B cell (primary cell): ENCODE data around the gene PIK3C2G. TPM values are rescaled to one million over a fixed set of nuclear protein-coding genes. Genes with fewer than 3 reads are reported as not detected.

Experiments
- ATAC-seq: fragments of 200-7000 bp; cut with Tn5 transposase; one replicate; pipeline ENCODE4 v1.10.0; 2021; ENCODE audit warnings: low read depth, mild to moderate bottlenecking, moderate number of reproducible peaks, moderate library complexity
- CTCF ChIA-PET: fragments of 350-600 bp; sonication (Branson Sonifier 250); formaldehyde crosslinking; loops from one replicate; lab custom pipeline; 2021; ENCODE audit warnings: antibody characterized with exemption, inconsistent platforms; lab: Charles Lee
- POLR2A ChIA-PET: fragments of 350-600 bp; sonication (Branson Sonifier 250); formaldehyde crosslinking; loops from one replicate; lab custom pipeline; 2021; ENCODE audit warnings: antibody characterized with exemption; lab: Charles Lee
- DNase-seq: peaks from one replicate; pipeline ENCODE4 v3.0.0; 2013
- H2AFZ ChIP-seq: 2 replicates; pipeline ENCODE4 v1.6.1; 2012; ENCODE audit warnings: mild to moderate bottlenecking, low read depth, low read length; ENCODE audit not compliant: insufficient read depth, poor library complexity, severe bottlenecking
- H3K27ac ChIP-seq, 2 donors: 1 replicate in 1 of 2; 2 replicates in 1 of 2; pipeline ENCODE4 v1.5.1; 2012 to 2013; ENCODE audit warnings: low read length in 2 of 2, mild to moderate bottlenecking in 2 of 2, moderate library complexity in 1 of 2
- H3K27me3 ChIP-seq, 4 experiments: fragments of 200-600 bp in 1 of 4; sonication (generic) in 1 of 4; replicated peaks in 1 of 4; 1 replicate in 2 of 4; 2 replicates in 2 of 4; pipeline versions ENCODE4 v1.6.1 to v1.7.0; 2013 to 2016; ENCODE audit warnings: low read length in 3 of 4, mild to moderate bottlenecking in 2 of 4, mixed read lengths in 1 of 4, moderate library complexity in 1 of 4; ENCODE audit not compliant: insufficient read depth in 4 of 4, control insufficient read depth in 3 of 4; ENCODE audit errors: control extremely low read depth in 1 of 4
- H3K36me3 ChIP-seq, 2 experiments: replicated peaks in 1 of 2; 1 replicate in 1 of 2; 2 replicates in 1 of 2; pipeline versions ENCODE4 v1.6.1 to v1.7.1; 2013; ENCODE audit warnings: low read length in 1 of 2; ENCODE audit not compliant: insufficient read depth in 2 of 2, control insufficient read depth in 1 of 2; ENCODE audit errors: control extremely low read depth in 1 of 2, extremely low read depth in 1 of 2
- H3K4me1 ChIP-seq, 2 donors: fragments of 200-600 bp in 1 of 2; sonication (generic) in 1 of 2; 1 replicate in 1 of 2; 2 replicates in 1 of 2; pipeline versions ENCODE4 v1.5.1 to v1.6.1; 2013 to 2017; ENCODE audit warnings: low read length in 2 of 2; ENCODE audit not compliant: control insufficient read depth in 2 of 2, insufficient read depth in 2 of 2
- H3K4me2 ChIP-seq: replicated peaks from 2 replicates; pipeline ENCODE3; 2012; ENCODE audit warnings: mild to moderate bottlenecking, low read depth, low read length; ENCODE audit not compliant: poor library complexity, severe bottlenecking
- H3K4me3 ChIP-seq, 5 experiments: fragments of 200-600 bp in 1 of 5; sonication (generic) in 1 of 5; 1 replicate in 3 of 5; 2 replicates in 2 of 5; pipeline versions ENCODE4 v1.5.1 to v1.7.0; 2011 to 2016; ENCODE audit warnings: low read length in 4 of 5, mild to moderate bottlenecking in 4 of 5, low read depth in 2 of 5, control low read depth in 1 of 5, moderate library complexity in 1 of 5; ENCODE audit not compliant: insufficient read depth in 1 of 5; ENCODE audit errors: control extremely low read depth in 1 of 5, extremely low read depth in 1 of 5
- H3K79me2 ChIP-seq: fragments of 200-600 bp; sonication (generic); one replicate; pipeline ENCODE4 v1.6.0; 2016; ENCODE audit warnings: low read length; ENCODE audit not compliant: control insufficient read depth, insufficient read depth
- H3K9ac ChIP-seq: fragments of 200-600 bp; sonication (generic); 2 replicates; pipeline ENCODE4 v1.6.1; 2017; ENCODE audit warnings: mild to moderate bottlenecking, low read length, moderate library complexity
- H3K9me3 ChIP-seq, 3 donors: one replicate each; pipeline versions ENCODE4 v1.6.1 to v1.7.1; 2013; ENCODE audit warnings: low read length in 2 of 3; ENCODE audit not compliant: control insufficient read depth in 2 of 3, insufficient read depth in 1 of 3; ENCODE audit errors: control extremely low read depth in 1 of 3
- H4K20me1 ChIP-seq: 2 replicates; pipeline ENCODE4 v1.6.0; 2012; ENCODE audit warnings: mild to moderate bottlenecking, low read length; ENCODE audit not compliant: insufficient read depth, control insufficient read depth, poor library complexity, severe bottlenecking
- H3K27ac Mint-ChIP-seq: one replicate; pipeline ENCODE4 v1.8.0; 2021; ENCODE audit warnings: mixed read lengths
- H3K27me3 Mint-ChIP-seq: one replicate; pipeline ENCODE4 v1.8.0; 2021; ENCODE audit warnings: mixed read lengths
- H3K4me1 Mint-ChIP-seq: one replicate; pipeline ENCODE4 v1.8.0; 2021; ENCODE audit warnings: mixed read lengths
- H3K4me3 Mint-ChIP-seq: one replicate; pipeline ENCODE4 v1.8.0; 2021; ENCODE audit warnings: mixed read lengths
- H3K9me3 Mint-ChIP-seq: one replicate; pipeline ENCODE4 v1.8.0; 2022; ENCODE audit warnings: mixed read lengths; ENCODE audit not compliant: insufficient read depth
- CTCF ChIP-seq: fragments of 200-600 bp; IDR thresholded peaks from one replicate; pipeline ENCODE4 v1.8.0; 2022; ENCODE audit warnings: antibody characterized with exemption, mild to moderate bottlenecking
- EZH2 ChIP-seq: IDR thresholded peaks from 2 replicates; pipeline ENCODE4 v1.6.1; 2012; ENCODE audit warnings: borderline replicate concordance, low read depth, mild to moderate bottlenecking, moderate library complexity, low read length; ENCODE audit not compliant: insufficient read depth, poor library complexity, severe bottlenecking
- WGBS: methylation state at CpG from one replicate; pipeline ENCODE4 v1.1.5; 2013; ENCODE audit warnings: missing lambda C conversion rate; ENCODE audit not compliant: insufficient coverage; 5-methylcytosine and 5-hydroxymethylcytosine counted together
- intact Hi-C: fragments of 100-400 bp; cut with micrococcal nuclease; formaldehyde crosslinking; loops from one replicate; pipeline ENCODE4 v1.10.0; 2022
- polyA plus RNA-seq: library from polyadenylated mRNA; depleted of rRNA; stranded (reverse); fragments of >200 nt; gene quantifications from 2 replicates; pipeline ENCODE4 v1.2.3, GENCODE V29; 2012
- total RNA-seq, 2 donors: library from RNA; stranded (reverse); fragments of 120-200 nt in 1 of 2; gene quantifications; 1 replicate in 1 of 2; 2 replicates in 1 of 2; pipeline versions ENCODE4 v1.2.3 to v1.2.4, GENCODE V29; 2013 to 2022

Gene PIK3C2G
- total and polyA plus RNA-seq, 2 donors (not counting 1 experiment from before 2014, with no cell fraction given) = not detected

GRCh38 chr12:18439541-18439940, 178.2 kb downstream of the PIK3C2G start:
- CTCF ChIA-PET = no interaction called here

More at GRCh38 chr12:18439541-18439940, 178.2 kb downstream of the PIK3C2G start:
- POLR2A ChIA-PET = no interaction called here
- Mint-ChIP-seq H3K4me1 (no peaks in the 10 kb centered on the region), H3K4me3 (no peak overlapping the region), H3K9me3 (peaks cover 4% of the 10 kb centered on the region), H3K27ac (no peak overlapping the region), H3K27me3 (no peaks in the 10 kb centered on the region)
- H3K9me3 ChIP-seq = no peaks in the 10 kb centered on the region
- H3K79me2 ChIP-seq = no peaks in the 10 kb centered on the region
- H3K9ac ChIP-seq = no peak overlapping the region
- H3K27ac ChIP-seq = no peak overlapping the region
- H3K4me1 ChIP-seq = no peaks in the 10 kb centered on the region
- intact Hi-C loops = no loop called here
- H3K36me3 ChIP-seq = no peaks in the 10 kb centered on the region
- no peak overlapping the region for H3K4me3 ChIP-seq
- no peak for ATAC-seq
- H3K27me3 ChIP-seq = no peaks in the 10 kb centered on the region
- TF ChIP-seq CTCF (no peak), EZH2 (no peak)
- no peak for DNase-seq
- H4K20me1 ChIP-seq = no peaks in the 10 kb centered on the region
- WGBS = no CpG with 5 or more reads among the region's 3 CpGs
- no peak overlapping the region for H2AFZ ChIP-seq
- no peak overlapping the region for H3K4me2 ChIP-seq
